ENCODE measurements around the gene YJU2.

- TF ChIP-seq CTCF (conservative IDR thresholded peaks at IDR 0.05) (no peak), EZH2 (IDR thresholded peaks at IDR 0.05; ENCODE audit: low read depth) (no peak)
These were observed 36.6 kb upstream of the YJU2 start for GRCh38 chr19:4210166-4210731.

Measured in PC-9 (cell line).